ENCODE data around the gene RRAGD.
"Not testable (repeated sequence)": the region's sequence is repeated elsewhere in the genome, so short reads cannot be mapped to it uniquely, and the experiment has no call there.

The RRAGD gene

DNA sequence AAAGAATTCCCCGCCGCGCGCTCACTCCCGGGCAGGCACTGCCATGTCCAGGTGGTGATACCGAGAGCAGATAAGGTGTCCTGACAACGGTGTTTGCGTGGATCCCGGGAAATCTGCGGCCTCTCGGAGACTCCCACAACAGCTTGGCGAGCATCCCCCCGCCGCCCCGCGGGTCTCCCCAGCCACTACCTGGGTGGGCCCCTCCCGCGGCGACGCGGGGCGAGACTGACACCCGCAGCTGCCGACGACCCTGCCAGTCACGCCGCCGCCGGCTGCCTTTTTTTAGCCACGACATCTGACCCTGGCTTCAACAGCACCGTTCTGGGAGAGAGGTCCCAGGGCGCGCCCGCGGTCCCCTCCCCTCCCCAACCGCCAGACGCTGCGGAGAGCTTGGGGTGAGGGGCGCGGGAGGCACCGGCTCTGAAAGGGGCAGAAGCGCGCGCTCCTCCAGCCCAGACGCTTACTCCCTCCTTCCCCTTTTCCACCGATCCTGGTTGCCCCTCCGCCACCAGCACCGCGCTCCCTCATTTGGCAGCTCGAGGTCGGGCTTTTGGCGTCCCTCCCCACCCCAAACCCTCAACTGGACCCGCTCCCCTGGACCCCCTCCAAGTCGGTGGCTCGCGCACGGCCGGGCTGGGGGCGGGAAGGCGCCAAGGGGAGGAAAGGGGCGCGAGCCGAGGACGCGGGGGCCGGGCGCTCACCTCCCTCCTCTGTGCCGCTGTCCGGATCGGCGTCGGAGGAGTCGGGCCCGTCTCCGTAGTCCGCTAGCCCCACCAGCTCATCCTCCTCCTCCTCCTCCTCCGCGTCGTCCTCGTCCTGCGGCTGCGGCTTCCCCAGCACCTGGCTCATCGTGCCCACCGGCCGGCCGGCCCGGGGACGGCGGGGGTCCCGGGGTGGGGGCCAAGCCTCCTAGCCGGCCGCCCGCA is 665 bp downstream of the RRAGD start:
- peak in 31 of 58 donors; percentile 20 to 75 (median 58) for DNase-seq

GRCh38 chr6:89410788-89411144 is 1.3 kb downstream of the RRAGD start:
- no peak for DNase-seq

DNA sequence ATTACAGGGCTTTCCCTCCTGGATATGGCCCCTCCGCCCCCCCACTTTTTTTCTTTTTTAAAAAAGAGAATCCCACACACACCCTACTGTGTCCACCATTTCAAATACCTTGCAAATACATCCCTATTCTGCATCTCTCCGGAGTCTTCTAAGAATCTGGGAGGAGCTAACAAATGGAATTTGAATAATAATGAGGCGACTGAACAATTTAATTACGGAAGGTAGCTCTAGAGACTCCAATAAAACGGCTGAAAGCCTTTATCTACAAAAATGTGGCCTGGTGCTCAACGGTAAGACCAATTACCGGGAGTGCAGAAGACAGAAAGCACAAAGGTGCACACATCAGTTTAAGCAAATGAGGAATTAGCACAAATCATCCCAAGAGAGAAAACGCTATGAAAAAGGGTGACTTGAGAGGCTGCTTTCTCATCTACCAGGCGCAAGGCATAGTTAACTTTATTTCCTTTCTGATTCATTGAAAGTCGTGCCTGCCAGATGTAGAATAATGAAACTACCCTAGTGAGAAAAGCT is 1.8 kb downstream of the RRAGD start:
- no peak for DNase-seq

DNA sequence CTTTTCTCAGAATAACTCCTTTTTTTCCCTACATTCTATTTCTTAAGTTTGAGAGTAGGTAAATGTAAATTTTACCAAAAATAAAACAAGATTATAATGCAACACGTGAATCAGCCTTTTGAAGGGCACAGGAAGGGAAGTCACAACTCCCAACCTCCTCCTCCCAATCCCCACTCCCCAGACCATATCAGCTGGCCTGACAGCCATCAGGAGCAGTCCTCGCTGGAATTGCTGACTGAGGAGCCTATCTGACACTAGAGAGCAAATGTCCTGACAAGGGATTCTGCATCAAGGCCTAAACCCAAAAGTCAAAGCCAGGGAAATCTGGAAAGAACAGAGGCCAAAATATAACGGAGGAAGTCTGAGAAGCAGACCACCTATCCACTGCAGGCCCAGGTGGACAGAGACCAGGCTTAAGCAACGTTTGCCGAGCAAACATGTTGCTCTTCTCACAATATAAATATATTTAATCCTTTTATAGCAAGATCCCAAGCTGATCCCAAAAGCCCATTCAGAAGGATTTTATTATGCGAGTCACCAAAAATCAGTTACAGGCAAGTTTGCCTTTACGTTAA is 2.5 kb downstream of the RRAGD start:
- no peak for DNase-seq

- DNase-seq, result no peak
These were observed 5.9 kb downstream of the RRAGD start for GRCh38 chr6:89406141-89406540.

DNA sequence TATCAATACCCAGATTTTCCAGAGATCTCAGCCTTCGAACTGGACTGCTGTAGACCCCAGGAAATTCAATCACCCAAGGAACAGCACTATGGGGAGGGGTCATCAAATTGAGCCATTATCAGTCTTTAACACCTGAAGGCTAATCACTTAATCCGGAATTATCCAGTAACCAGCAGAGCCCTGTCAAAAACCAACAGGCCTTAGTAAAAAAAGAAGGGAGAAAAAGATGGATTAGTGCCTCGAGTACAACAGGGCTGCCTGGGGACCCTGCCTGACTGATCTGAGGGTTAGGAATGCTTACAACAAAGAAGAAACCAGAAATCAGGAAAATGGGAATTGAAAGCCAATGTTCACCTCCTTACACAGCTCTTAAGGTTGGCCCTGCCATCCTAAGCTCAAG is 7.6 kb downstream of the RRAGD start:
- DNase-seq, result no peak

DNA sequence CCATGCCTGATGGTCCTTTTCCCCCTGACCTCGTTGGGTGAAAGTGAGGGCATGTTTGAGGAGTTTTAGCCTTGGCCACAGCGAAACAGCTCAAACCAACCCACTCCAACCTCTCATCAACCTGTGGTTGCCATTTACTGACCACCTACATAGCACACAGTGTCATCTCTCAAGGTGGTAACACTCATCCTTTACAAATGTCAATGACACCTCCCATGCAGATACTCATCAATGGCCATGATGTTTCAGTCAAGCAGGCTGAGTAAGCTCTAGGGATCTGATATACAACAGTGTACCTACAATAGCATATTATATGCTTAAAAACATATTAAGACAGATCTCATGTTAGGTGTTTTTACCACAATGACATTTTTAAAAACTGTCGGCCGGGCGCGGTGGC is 9.3 kb downstream of the RRAGD start:
- no peak for DNase-seq

GRCh38 chr6:89400912-89401399 is 11.1 kb downstream of the RRAGD start:
- DNase-seq, result peak in 5 of 58 donors; percentile 12 to 49 (median 26)

- DNase-seq, result no peak
These were observed 12.0 kb downstream of the RRAGD start for GRCh38 chr6:89400050-89400449.

DNA sequence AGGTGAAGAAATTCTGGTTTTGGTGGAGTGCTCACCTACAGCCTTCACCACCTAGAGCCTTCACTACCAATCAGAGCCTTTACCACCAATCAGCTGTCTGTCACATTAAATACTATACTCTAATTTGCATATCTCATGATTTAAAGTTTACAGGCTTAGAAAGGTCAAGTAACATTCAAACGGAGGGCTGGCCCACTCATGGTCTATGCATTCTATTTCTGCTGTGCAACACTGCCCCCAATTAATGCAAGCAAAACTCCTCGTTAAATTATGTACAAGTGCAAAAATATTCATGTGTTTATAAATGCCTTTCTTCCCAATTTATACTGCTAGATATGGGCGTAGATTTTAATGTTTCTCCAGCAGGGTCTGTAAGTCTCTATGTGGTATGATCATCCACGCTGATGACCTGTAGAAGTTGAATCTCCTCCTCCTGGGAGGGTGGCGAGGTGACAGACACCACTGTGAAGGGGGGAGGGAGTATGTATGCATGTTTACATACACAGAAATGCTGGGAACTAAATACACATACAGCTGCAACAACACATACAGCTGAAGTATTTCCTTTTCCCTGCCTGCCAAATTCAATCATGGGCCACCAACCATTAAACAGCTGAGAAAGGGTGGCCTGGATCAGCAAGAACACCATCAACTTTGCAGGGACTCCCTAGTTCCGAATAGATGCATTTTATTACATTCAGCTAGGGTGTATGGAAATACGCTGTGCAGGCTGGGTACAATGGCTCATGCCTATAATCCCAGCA is 13.1 kb downstream of the RRAGD start:
- DNase-seq, result no peak

DNA sequence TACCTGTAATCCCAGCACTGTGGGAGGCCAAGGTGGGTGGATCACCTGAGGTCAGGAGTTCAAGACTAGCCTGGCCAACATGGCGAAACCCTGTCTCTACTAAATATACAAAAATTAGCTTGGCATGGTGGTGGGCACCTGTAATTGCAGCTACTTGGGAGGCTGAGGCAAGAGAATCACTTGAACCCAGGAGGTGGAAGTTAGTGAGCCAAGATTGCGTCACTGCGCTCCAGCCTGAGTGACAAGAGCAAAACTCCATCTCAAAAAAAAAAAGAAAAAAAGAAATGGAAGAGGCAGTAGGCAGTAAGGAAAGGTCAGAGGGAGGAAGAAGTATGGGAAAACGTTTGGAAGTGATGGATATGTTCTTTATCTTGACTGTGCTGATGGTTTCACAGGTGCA is 14.2 kb downstream of the RRAGD start:
- not testable (repeated sequence) for DNase-seq

GRCh38 chr6:89393659-89394058 is 18.4 kb downstream of the RRAGD start:
- DNase-seq, result no peak

GRCh38 chr6:89392823-89393222 is 19.2 kb downstream of the RRAGD start:
- DNase-seq, result no peak

GRCh38 chr6:89388846-89389245 is 23.2 kb downstream of the RRAGD start:
- DNase-seq, result no peak

DNA sequence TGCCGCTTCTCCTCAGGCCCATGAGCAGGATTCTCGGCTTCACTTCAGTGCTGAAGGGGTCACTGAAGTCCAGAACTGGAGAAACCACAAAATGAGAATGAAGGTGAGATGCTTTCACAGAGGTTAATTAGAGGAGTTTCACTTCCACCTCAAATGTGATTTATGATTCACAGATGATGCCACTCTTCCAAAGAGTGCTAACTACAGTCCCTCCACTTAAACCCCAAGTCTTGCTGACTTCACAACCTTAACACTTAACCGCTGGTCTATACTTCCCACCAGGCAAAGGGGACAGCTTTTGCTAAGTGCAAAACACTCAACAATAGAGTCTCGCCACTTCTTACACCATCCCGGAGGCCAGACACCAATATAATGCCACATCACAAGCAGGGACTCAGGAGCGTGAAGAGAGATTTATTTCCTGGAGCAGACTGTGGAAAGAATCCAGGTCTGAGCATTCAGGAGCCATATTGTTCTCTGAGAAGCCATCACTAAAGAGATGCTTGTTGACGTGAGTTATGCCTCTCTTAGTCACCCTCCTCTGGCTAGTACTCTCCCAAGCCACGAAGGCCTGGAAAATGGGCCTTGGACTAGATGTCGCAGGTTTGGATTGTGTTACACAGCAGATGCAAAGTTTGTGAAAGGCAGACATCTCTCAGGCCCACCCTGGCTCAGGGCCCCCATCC is 24.4 kb downstream of the RRAGD start:
- no peak for DNase-seq

DNA sequence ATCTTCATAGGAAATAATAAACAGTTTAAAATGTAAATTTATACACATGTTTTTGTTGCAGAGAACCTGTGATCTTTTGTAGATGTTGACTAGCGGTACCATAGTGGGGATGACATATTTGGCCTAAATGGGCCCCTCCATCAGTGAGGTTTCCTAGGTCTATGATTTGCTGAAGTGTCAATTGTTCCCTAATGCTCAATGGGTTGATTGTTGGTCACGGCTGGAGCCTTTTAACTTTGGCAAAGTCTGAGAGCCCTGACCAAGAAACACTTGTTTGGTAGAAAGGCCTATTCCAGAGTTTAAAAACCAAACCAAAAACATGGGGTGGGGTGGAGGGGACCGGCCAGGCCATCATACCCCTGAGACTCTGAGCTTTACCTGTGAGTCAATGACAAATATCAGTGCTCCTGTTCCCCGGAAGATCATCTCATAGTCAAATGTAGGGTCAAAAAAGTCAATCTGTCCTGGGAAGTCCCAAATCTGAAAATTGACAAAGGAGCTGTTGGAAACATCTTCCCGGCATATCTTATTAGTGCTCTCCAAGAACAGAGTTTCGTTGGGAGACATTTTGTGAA is 25.1 kb downstream of the RRAGD start:
- peak in 2 of 58 donors; percentile 9 to 17 for DNase-seq

GRCh38 chr6:89385846-89386245 is 26.2 kb downstream of the RRAGD start:
- DNase-seq, result no peak

DNA sequence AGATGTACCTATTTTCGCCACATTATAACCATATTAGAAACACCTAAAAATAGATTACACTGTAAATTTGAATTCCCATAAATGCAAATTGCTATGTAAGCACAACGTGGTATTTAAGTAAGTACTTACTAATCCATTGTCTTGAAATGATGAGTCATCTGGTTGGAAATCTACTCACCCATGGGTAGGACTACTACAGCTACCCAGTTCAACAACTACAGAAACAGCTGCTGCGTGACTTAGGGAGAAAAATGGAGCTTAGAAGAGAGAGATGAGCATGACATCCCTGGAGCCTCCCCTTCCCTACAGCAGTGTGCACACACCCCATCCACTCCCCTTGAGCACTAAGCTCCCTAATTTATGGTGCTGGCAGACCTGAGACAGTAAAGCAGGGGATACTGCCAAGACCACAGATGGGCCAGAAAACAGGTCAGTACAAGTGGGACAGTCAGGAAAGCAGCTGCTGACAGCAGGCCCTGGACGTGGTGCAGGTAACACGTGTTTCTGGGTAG is 26.9 kb downstream of the RRAGD start:
- DNase-seq, result peak in 1 of 58 donors; percentile 30

DNA sequence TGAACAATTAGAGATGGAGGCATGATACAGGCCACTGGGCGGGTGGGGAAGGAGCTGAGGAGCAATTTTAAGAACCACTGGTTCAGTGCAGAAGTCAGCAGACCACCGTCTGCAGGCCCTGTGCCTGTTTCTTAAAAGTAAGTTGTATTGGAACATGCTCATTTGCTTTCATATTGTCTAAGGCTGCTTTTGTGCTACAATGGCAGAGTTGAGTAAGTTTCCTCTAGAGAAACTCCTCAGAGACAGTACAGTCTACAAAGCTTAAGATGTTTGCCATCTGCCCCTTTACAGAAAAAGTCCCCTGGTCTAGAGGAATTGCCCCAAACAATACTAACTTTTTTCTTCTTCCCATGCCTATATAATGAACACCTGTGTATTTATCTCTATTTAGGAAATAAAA is 31.0 kb downstream of the RRAGD start:
- DNase-seq, result no peak

DNA sequence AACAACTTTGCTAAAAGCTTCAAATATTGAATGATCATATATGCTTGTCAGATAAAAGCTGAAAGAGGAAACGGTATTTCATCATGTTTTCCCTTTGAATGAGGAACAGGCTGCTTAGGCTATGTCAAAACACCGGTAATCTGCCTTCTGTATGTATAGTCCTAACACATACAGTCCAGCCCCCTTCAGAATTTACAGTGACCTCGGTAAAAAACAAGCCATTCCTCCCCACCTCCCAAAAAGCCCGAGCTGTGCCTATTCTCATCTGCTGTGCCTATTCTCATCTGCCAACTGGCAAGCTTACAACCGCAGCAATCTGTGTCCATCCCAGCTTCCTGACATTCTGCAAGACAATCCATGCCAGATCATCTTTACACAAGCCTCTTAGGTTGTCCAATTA is 32.8 kb downstream of the RRAGD start:
- peak in 6 of 58 donors; percentile 4 to 39 (median 14) for DNase-seq

- no peak for DNase-seq
These were observed 33.4 kb downstream of the RRAGD start for GRCh38 chr6:89378628-89379027.
